Kasumi-1 (cell line): Measurements from ENCODE around the gene METTL1.
"Not testable (repeated sequence)": the region's sequence is repeated elsewhere in the genome, so short reads cannot be mapped to it uniquely, and the experiment has no call there.

Source experiments
- DNase-seq, 2 experiments: peaks; one replicate each; lab custom pipeline; 2025; lab: John Stamatoyannopoulos, UW

The METTL1 gene

GRCh38 chr12:57771873-57772428 lies at the start of gene METTL1:
METTL1 (minus strand) TSS chr12:57772105; CDS start chr12:57772083, 22 bp downstream.
- DNase-seq, result peak; percentile 92 to 93

DNA sequence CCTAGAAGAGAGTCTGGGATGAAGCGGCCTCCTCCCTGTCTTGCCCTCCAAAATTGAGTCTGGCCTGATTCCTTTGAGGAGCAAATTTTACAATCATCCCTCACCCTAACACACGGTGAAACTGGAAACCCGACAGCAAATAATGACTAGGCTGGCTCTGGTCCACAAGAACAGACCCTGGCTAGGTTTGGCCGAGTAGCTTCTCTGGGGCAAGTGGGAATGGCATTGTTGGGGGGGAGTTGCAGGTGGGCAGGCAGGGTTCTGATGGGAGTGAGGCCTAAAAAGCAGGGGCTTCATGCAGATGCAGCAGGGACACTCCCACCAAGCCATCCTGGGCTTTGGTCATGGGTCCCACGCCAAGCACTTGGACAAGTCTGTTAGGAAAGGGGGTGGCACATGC lies 49.1 kb upstream of the METTL1 start:
- DNase-seq, result not testable (repeated sequence)

- not testable (repeated sequence) for DNase-seq
These were observed 48.2 kb upstream of the METTL1 start for GRCh38 chr12:57820119-57820518.

DNA sequence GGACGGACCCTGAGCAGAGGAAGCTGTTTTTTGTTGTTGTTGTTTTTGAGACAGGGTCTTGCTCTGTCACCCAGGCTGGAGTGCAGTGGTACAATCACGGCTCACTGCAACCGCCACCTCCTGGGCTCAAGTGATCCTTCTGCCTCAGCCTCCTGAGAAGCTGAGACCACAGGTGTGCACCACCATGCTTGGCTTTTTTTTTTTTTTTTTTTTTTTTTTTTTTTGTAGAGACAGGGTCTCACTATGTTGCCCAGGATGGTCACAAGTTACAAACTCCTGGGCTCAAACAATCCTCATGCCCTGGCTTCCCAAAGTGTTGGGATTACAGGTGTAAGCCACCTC lies 46.1 kb upstream of the METTL1 start:
- DNase-seq, result not testable (repeated sequence)

- no peak for DNase-seq
These were observed 45.5 kb upstream of the METTL1 start for GRCh38 chr12:57817261-57817989.

- peak; percentile 88 to 94 for DNase-seq
These were observed 44.9 kb upstream of the METTL1 start for GRCh38 chr12:57816855-57817151.

GRCh38 chr12:57816001-57816854 lies 44.3 kb upstream of the METTL1 start:
- DNase-seq, result no peak

DNA sequence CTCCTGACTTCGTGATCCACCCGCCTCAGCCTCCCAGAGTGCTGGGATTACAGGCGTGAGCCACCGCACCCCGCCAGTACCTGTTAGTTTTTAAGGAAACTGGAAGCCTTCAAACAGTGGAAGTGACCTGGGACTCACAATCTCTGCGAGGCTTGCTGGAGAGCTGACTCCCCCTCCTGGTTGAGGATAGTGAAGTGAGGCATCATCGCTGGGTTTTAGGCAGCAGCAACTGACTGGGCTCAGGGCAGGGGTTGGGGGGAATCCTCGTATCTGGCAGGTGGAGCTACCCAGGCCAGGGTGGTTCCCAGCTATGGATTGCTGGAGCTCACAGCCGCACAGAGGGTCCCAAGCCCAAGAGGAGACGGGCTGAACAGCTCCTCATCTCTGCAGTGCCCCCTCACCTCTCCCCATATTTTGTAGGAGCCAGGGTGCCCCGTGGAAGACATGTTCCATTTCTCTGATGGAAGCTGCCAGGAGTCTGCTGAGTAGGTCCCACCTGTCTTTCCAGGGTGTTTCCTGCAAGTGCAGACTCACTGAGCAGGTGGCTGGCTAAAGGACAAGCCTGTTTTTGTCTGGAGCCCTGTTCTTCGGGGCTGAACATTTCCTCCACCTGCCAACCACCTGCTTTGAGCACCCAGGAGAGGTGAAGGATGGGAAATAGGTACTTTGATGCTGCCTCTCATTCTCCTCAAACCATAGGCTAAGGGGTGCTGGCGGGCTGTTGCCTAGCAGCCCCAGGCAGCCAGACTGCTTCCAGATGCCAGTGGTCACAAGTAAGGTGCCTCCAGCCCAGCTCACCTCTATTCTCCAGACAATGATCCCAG lies 43.5 kb upstream of the METTL1 start:
- no peak for DNase-seq

DNA sequence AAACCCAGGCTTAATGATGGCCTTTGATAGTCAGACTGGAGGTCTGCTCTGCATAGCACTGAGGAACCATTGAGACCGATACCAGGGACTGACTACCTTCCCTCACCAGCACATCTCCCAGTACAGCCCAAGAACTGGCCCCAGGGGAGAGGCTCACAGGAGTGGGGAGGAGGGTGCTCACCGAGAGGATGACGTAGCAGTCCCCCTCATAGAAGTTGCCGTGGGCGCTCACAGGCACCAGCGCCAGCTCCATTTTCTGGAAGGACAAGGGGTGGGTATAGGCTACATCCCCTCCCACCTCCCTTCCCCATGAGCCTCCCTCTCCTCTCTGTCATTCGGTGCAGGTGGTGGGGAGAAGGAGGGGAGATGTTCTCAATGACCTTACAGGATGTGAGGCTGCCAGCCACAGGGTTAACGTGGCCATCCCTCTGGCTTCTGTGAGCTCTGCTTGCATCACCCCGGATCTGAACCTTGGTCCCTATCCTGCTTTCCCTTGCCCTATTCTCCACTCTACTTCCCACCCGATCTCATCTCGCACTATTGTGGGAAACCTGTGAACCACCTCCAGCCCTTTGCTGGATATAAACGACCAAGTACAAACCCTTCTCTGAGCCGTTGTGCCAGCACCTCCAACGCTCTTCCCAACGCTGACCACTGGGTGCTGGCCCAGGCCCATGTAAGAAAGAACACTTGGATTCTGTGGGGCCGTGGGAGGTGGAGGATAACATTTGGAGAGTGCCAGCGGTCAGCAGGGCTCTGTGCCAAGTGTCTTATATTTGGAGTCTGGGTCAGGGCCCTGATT lies 42.3 kb upstream of the METTL1 start:
- no peak for DNase-seq

DNA sequence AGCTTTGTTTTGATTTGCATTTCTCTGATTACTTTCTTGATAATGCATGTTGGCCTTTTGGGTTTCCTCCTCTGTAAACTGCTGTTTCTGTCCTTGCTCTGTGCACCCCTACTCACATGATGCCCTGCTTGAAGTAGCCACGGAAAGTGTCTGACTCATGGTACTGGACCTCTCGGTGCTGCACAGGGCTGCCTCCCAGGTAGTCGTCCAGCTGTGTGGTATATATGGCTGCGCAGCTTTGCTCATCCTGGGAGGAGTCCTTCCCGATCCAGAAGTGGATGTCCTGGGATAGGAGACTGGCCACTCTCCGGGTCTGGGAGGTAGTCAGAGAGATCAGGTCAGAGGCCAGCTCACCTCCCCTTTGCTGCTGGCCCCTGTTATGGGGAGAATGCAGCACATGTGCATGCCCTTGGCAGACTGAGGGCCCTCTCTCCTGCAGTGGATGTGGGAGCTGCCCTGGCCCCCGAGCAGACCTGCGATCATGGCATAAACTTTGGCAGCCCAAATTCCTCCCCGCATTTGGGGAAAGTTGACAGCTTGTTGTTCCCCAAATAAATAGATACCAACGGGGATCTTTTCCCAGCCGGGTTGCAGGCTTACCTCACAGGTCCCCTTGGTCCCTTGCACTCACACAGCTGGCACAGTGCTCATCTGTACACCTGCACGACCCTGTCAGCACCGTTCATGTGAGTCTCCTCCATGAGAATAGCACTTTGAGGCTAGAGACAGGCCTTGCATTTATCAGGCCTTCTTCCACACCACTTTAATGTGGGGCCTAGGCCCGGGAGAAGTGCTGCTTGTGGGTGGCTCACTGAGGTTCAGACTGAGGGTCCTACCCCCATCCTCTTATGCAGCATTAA lies 41.4 kb upstream of the METTL1 start:
- DNase-seq, result no peak

- no peak for DNase-seq
These were observed 39.3 kb upstream of the METTL1 start for GRCh38 chr12:57811028-57811755.

DNA sequence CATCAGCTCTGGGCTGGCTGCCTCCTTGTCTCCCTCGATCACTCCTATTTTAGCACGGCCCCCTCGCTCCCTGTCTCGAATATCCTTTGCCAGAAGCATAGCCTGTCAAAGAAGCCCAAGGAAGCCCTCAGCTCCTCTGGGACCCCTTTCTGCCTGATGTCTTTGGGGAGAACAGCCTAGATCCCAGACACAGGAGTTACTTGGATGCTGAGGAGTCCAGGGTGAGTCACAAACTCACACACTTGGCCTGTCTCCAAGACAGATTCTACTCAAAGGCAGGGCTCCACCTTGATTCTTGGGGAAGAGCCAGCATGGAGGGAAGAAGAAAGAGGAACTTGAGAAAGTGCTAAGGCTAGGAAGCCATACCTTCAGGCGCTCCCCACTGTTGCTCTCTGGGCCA lies 38.5 kb upstream of the METTL1 start:
- DNase-seq, result peak; percentile 19 to 22

- no peak for DNase-seq
These were observed 37.5 kb upstream of the METTL1 start for GRCh38 chr12:57809425-57809824.

DNA sequence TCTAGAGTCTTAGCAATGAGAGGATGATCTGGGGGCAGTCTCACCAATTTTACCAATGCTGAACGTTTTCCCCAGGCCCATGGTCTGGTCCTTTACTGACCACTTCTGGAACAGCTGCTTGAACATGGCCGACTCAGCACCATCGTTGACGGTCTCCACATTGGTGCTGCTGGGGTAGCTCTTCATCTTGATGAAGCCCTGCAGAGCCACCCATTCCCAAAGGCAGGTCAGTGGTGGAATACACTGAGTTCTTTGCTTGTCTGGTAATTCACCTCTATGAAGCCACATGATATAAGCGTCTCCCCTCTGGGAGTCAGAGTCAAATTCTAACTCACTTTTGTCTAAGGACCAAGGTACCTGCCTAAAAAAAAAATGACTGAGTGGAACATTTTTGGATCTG lies 36.4 kb upstream of the METTL1 start:
- DNase-seq, result no peak

DNA sequence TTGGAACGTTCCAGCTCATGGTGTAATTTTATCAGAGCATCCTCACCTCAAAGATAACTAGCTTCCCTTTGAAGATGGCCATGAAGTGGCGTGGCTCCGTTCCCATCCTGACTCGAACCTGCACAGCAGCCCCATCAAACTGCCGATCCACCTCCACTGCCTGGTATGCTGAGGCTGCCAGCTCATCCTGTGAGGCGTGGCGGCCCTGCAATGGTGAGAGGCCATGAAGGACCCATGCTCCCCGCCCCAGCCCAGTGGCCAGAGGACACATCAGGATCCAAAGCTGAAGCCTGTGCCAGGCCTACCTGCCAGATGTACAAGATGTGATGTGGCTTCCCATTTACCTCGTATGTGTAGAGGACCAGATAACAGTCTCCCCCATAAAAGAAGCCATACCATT lies 35.4 kb upstream of the METTL1 start:
- DNase-seq, result no peak

GRCh38 chr12:57806677-57807076 lies 34.8 kb upstream of the METTL1 start:
- DNase-seq, result no peak

DNA sequence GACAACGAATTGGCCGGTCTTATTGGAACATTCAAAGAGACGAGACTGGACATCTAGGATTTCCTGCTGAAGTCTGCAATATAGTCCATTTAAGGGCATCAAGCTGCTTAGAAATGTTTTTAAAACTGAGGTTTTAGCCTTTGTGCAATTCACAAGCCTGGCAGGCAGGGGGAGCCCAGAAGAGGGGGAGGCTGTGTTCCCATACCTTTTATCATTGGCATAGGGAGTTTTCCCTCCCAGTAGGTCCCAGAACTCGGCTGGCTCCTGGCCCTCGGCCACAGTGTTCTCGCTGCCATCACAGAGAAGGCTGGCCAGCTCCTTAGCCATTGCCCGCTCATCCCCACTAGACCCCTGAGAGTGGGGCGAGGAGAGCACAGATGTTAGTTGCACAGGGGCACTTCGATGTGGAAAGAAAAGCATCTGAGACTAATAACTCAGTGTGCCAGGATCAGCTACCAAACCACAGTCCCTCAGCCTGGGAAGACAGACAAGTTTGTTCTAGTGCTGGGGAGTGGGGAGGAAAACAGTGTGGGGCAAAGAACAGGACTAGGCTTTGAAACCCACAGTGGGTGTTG lies 31.5 kb upstream of the METTL1 start:
- peak; percentile 57 to 62 for DNase-seq

DNA sequence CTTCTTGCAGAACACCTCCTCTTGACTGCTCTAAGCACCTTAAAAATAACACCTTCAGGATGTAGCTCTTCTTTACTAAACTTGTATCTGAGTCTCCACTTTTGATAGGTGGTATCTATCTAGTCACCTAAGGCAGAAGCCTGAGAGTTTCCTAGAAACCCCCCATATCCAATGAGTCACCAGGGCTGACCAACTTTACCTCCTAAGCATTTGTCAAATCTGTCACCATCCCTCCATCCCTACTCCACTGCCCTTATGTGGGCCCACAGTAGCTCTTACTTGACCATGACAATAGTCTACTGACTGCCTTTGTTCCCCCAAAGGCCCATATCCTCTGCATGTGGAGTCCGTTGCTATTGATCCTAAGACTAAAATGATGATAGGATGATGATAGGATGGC lies 30.7 kb upstream of the METTL1 start:
- no peak for DNase-seq

DNA sequence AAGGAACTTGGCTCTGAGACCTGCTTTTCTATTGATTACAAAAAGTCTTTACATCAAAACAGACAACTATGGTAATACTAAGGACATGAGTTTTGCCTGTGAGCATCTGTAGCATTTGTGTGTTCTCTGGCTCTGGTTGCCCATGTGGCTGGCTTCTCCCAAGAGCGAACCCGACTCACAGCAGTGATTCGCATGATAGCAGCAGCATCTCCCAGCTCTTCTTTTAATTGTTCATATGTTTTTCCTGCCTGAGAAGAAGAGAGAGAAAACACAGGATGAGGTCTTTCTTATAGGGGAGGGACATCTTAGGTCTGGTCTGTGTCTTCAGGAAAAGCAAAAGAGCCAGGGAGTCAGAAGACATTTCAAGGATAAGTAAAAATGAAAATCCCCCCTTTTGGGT lies 29.1 kb upstream of the METTL1 start:
- DNase-seq, result no peak

GRCh38 chr12:57797933-57798332 lies 26.0 kb upstream of the METTL1 start:
- peak; percentile 64 to 66 for DNase-seq
